ENCODE data around the gene XRCC2. TPM values are rescaled to one million over a fixed set of nuclear protein-coding genes. Genes with fewer than 3 reads are reported as not detected.

Gene XRCC2
- total RNA-seq, 1 donor from 2014 or later, result 1.7 TPM

GRCh38 chr7:152669758-152670157, 6.2 kb downstream of the XRCC2 start:
- Histone ChIP-seq H3K27me3 (no peaks in the 10 kb centered on the region), H3K27ac (no peak overlapping the region), H3K4me1 (no peaks in the 10 kb centered on the region), H3K4me3 (no peak overlapping the region), H3K36me3 (no peaks in the 10 kb centered on the region), H3K9me3 (no peaks in the 10 kb centered on the region)
- intact Hi-C loops (cut with DNase I), result no loop called here
- no peak for DNase-seq (ENCODE audit: extremely low spot score in 2 of 2)
- no peak for TF ChIP-seq CTCF (IDR thresholded peaks at IDR 0.05)
- TF ChIP-seq POLR2AphosphoS5 (IDR thresholded peaks at IDR 0.05; ENCODE audit: insufficient read depth in 1 of 2, low read depth in 1 of 2), result no peak
- no peak for TF ChIP-seq POLR2A (IDR thresholded peaks at IDR 0.05)

- TF ChIP-seq POLR2A (IDR thresholded peaks at IDR 0.05) (no peak), POLR2AphosphoS5 (IDR thresholded peaks at IDR 0.05; ENCODE audit: insufficient read depth in 1 of 2, low read depth in 1 of 2) (no peak), CTCF (IDR thresholded peaks at IDR 0.05) (no peak)
- Histone ChIP-seq H3K36me3 (no peaks in the 10 kb centered on the region), H3K27ac (no peak overlapping the region), H3K4me1 (no peaks in the 10 kb centered on the region), H3K27me3 (no peaks in the 10 kb centered on the region), H3K9me3 (no peaks in the 10 kb centered on the region), H3K4me3 (no peak overlapping the region)
- intact Hi-C loops (cut with DNase I), result no loop called here
- DNase-seq (ENCODE audit: extremely low spot score in 2 of 2), result no peak
Observed at GRCh38 chr7:152668975-152669374, 7.0 kb downstream of the XRCC2 start.

- H3K4me1 ChIP-seq, result no peaks in the 10 kb centered on the region
- TF ChIP-seq POLR2AphosphoS5 (IDR thresholded peaks at IDR 0.05; ENCODE audit: insufficient read depth in 1 of 2, low read depth in 1 of 2) (no peak), POLR2A (IDR thresholded peaks at IDR 0.05) (no peak)
- intact Hi-C loops (cut with DNase I), result no loop called here
- no peaks in the 10 kb centered on the region for H3K9me3 ChIP-seq
- H3K4me3 ChIP-seq, result no peak overlapping the region
- no peak for DNase-seq (ENCODE audit: extremely low spot score in 2 of 2)
- H3K27ac ChIP-seq, result no peak overlapping the region
- H3K36me3 ChIP-seq, result no peaks in the 10 kb centered on the region
- no peaks in the 10 kb centered on the region for H3K27me3 ChIP-seq
Observed at GRCh38 chr7:152667958-152668357, 8.0 kb downstream of the XRCC2 start.

- no peak overlapping the region for H3K4me3 ChIP-seq
Observed at GRCh38 chr7:152666078-152666477, 9.9 kb downstream of the XRCC2 start.

GRCh38 chr7:152664636-152665035, 11.3 kb downstream of the XRCC2 start:
- Histone ChIP-seq H3K27ac (no peak overlapping the region), H3K36me3 (no peaks in the 10 kb centered on the region)
- no peak for DNase-seq (ENCODE audit: extremely low spot score in 2 of 2)

More at GRCh38 chr7:152666078-152666477, 9.9 kb downstream of the XRCC2 start:
- Histone ChIP-seq H3K27me3 (no peaks in the 10 kb centered on the region), H3K36me3 (no peaks in the 10 kb centered on the region), H3K4me1 (no peaks in the 10 kb centered on the region), H3K9me3 (no peaks in the 10 kb centered on the region), H3K27ac (no peak overlapping the region)
- intact Hi-C loops (cut with DNase I), result no loop called here
- DNase-seq (ENCODE audit: extremely low spot score in 2 of 2), result no peak
- TF ChIP-seq POLR2A (IDR thresholded peaks at IDR 0.05), result no peak
- TF ChIP-seq POLR2AphosphoS5 (IDR thresholded peaks at IDR 0.05; ENCODE audit: insufficient read depth in 1 of 2, low read depth in 1 of 2), result no peak

More at GRCh38 chr7:152664636-152665035, 11.3 kb downstream of the XRCC2 start:
- TF ChIP-seq POLR2AphosphoS5 (IDR thresholded peaks at IDR 0.05; ENCODE audit: insufficient read depth in 1 of 2, low read depth in 1 of 2) (no peak), CTCF (IDR thresholded peaks at IDR 0.05) (no peak), POLR2A (IDR thresholded peaks at IDR 0.05) (no peak)
- Histone ChIP-seq H3K27me3 (no peaks in the 10 kb centered on the region), H3K4me3 (no peak overlapping the region), H3K9me3 (no peaks in the 10 kb centered on the region), H3K4me1 (no peaks in the 10 kb centered on the region)
- intact Hi-C loops (cut with DNase I), result no loop called here
